Measurements from ENCODE around the gene KLHL7.

DNA sequence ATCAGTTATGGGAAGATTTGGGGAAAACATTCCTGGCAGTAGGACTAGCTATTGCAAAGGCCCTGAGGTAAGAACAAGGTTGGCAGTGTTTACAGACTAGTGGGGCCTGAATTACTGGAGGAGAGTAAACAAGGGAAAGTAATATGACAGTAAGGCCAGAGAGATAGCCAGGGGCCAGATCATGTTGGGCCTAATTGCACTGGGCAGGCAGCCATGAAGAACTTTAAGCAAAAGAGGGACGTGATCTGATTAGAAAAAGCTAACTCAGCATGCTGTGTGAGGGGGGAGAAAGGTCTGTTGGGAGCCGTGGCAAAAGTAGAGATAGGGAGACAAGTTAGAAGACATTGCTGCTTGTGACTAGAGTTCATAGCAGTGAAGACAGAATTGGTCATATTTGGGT is 85.4 kb downstream of the KLHL7 start:
- TF ChIP-seq EGR1 (IDR thresholded peaks at IDR 0.05; ENCODE audit: low read depth in 2 of 2) (no peak), TAF1 (conservative IDR thresholded peaks at IDR 0.05) (no peak), FOXA1 (IDR thresholded peaks at IDR 0.05) (no peak), NR2F2 (IDR thresholded peaks at IDR 0.05) (no peak), YY1 (IDR thresholded peaks at IDR 0.05) (no peak), RAD21 (IDR thresholded peaks at IDR 0.05) (no peak), SP1 (IDR thresholded peaks at IDR 0.05) (no peak)
- TF ChIP-seq, protein P1, sequence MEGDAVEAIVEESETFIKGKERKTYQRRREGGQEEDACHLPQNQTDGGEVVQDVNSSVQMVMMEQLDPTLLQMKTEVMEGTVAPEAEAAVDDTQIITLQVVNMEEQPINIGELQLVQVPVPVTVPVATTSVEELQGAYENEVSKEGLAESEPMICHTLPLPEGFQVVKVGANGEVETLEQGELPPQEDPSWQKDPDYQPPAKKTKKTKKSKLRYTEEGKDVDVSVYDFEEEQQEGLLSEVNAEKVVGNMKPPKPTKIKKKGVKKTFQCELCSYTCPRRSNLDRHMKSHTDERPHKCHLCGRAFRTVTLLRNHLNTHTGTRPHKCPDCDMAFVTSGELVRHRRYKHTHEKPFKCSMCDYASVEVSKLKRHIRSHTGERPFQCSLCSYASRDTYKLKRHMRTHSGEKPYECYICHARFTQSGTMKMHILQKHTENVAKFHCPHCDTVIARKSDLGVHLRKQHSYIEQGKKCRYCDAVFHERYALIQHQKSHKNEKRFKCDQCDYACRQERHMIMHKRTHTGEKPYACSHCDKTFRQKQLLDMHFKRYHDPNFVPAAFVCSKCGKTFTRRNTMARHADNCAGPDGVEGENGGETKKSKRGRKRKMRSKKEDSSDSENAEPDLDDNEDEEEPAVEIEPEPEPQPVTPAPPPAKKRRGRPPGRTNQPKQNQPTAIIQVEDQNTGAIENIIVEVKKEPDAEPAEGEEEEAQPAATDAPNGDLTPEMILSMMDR (IDR thresholded peaks at IDR 0.05; ENCODE audit: low read depth, low read length, missing input control): no peak
- TF ChIP-seq, protein P2, sequence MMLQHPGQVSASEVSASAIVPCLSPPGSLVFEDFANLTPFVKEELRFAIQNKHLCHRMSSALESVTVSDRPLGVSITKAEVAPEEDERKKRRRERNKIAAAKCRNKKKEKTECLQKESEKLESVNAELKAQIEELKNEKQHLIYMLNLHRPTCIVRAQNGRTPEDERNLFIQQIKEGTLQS (IDR thresholded peaks at IDR 0.05): no peak
- TF ChIP-seq, protein P3, sequence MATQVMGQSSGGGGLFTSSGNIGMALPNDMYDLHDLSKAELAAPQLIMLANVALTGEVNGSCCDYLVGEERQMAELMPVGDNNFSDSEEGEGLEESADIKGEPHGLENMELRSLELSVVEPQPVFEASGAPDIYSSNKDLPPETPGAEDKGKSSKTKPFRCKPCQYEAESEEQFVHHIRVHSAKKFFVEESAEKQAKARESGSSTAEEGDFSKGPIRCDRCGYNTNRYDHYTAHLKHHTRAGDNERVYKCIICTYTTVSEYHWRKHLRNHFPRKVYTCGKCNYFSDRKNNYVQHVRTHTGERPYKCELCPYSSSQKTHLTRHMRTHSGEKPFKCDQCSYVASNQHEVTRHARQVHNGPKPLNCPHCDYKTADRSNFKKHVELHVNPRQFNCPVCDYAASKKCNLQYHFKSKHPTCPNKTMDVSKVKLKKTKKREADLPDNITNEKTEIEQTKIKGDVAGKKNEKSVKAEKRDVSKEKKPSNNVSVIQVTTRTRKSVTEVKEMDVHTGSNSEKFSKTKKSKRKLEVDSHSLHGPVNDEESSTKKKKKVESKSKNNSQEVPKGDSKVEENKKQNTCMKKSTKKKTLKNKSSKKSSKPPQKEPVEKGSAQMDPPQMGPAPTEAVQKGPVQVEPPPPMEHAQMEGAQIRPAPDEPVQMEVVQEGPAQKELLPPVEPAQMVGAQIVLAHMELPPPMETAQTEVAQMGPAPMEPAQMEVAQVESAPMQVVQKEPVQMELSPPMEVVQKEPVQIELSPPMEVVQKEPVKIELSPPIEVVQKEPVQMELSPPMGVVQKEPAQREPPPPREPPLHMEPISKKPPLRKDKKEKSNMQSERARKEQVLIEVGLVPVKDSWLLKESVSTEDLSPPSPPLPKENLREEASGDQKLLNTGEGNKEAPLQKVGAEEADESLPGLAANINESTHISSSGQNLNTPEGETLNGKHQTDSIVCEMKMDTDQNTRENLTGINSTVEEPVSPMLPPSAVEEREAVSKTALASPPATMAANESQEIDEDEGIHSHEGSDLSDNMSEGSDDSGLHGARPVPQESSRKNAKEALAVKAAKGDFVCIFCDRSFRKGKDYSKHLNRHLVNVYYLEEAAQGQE (IDR thresholded peaks at IDR 0.05): no peak
- TF ChIP-seq, protein P4, sequence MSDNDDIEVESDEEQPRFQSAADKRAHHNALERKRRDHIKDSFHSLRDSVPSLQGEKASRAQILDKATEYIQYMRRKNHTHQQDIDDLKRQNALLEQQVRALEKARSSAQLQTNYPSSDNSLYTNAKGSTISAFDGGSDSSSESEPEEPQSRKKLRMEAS (IDR thresholded peaks at IDR 0.05): no peak
